AG08395 (cell line): Measurements from ENCODE around the gene TRAPPC4.
"Not testable (repeated sequence)": the region's sequence is repeated elsewhere in the genome, so short reads cannot be mapped to it uniquely, and the experiment has no call there.

Experiments used
- DNase-seq: peaks from one replicate; pipeline ENCODE4 v3.0.0; 2012; ENCODE audit warnings: mixed read lengths, low spot score

The TRAPPC4 gene

GRCh38 chr11:119034813-119035212, 16.2 kb downstream of the TRAPPC4 start:
- no peak for DNase-seq

GRCh38 chr11:119038884-119039283, 20.3 kb downstream of the TRAPPC4 start:
- DNase-seq = no peak

- not testable (repeated sequence) for DNase-seq
Observed at GRCh38 chr11:119039471-119039870, 20.9 kb downstream of the TRAPPC4 start.

GRCh38 chr11:119041821-119042514, 23.4 kb downstream of the TRAPPC4 start:
- DNase-seq = no peak

- no peak for DNase-seq
Observed at GRCh38 chr11:119042927-119043326, 24.4 kb downstream of the TRAPPC4 start.

- DNase-seq = no peak
Observed at GRCh38 chr11:119044708-119045107, 26.1 kb downstream of the TRAPPC4 start.

GRCh38 chr11:119046489-119046888, 27.9 kb downstream of the TRAPPC4 start:
- no peak for DNase-seq

GRCh38 chr11:119047205-119047604, 28.6 kb downstream of the TRAPPC4 start:
- DNase-seq = no peak

- no peak for DNase-seq
Observed at GRCh38 chr11:119048644-119049043, 30.1 kb downstream of the TRAPPC4 start.

GRCh38 chr11:119049081-119049480, 30.5 kb downstream of the TRAPPC4 start:
- no peak for DNase-seq

GRCh38 chr11:119051440-119052162, 33.0 kb downstream of the TRAPPC4 start:
- no peak for DNase-seq

GRCh38 chr11:119052163-119052814, 33.7 kb downstream of the TRAPPC4 start:
- DNase-seq = no peak

GRCh38 chr11:119054418-119054817, 35.9 kb downstream of the TRAPPC4 start:
- no peak for DNase-seq

- DNase-seq = peak; percentile 48
Observed at GRCh38 chr11:119055901-119056300, 37.3 kb downstream of the TRAPPC4 start.

- DNase-seq = peak; percentile 13
Observed at GRCh38 chr11:119056421-119056999, 37.9 kb downstream of the TRAPPC4 start.

- peak; percentile 98 for DNase-seq
Observed at GRCh38 chr11:119057000-119057769, 38.6 kb downstream of the TRAPPC4 start, which contains the start of gene HYOU1. TSS of gene HYOU1 (minus strand) at chr11:119057205. CDS start at chr11:119056160, 1,045 bp downstream.

- DNase-seq = not testable (repeated sequence)
Observed at GRCh38 chr11:119059128-119059527, 40.6 kb downstream of the TRAPPC4 start.

- no peak for DNase-seq
Observed at GRCh38 chr11:119061256-119061655, 42.7 kb downstream of the TRAPPC4 start.

- DNase-seq = peak; percentile 37
Observed at GRCh38 chr11:119062779-119063178, 44.2 kb downstream of the TRAPPC4 start.

GRCh38 chr11:119065369-119065768, 46.8 kb downstream of the TRAPPC4 start:
- peak; percentile 51 for DNase-seq

- DNase-seq = peak; percentile 99
Observed at GRCh38 chr11:119067371-119068222, 49.0 kb downstream of the TRAPPC4 start, which contains the start of gene VPS11. TSS of gene VPS11 (plus strand) at chr11:119067818. CDS start at chr11:119067824, 6 bp downstream.
